GM12872 (cell line): Measurements from ENCODE around the gene SLC25A19.

Experiments used
- TF ChIP-seq, protein P1 (sequence below): IDR thresholded peaks from 3 replicates; pipeline ENCODE4 v1.5.1; 2011; ENCODE audit warnings: low read depth, mild to moderate bottlenecking, low read length, moderate library complexity; ENCODE audit not compliant: insufficient read depth

Gene SLC25A19

DNA sequence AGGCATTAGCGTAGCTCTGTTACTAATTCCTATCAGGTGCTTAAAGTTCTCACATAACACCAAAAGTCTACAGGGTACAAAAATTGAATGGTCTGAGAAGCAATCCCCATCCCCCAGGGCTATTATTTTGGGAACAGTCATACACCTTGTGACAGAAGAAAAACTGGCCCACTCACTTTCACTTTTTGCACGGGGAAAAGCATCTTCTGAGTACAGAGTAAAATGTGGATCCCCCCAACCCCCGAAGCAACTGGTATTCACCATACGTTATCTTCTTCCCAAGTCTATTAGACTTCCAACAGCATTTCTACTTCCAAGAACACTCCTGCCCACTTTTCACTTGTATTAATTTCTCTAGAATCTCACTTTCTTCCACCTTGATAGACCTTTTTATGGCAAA lies 39.7 kb downstream of the SLC25A19 start:
- TF ChIP-seq, protein P1, sequence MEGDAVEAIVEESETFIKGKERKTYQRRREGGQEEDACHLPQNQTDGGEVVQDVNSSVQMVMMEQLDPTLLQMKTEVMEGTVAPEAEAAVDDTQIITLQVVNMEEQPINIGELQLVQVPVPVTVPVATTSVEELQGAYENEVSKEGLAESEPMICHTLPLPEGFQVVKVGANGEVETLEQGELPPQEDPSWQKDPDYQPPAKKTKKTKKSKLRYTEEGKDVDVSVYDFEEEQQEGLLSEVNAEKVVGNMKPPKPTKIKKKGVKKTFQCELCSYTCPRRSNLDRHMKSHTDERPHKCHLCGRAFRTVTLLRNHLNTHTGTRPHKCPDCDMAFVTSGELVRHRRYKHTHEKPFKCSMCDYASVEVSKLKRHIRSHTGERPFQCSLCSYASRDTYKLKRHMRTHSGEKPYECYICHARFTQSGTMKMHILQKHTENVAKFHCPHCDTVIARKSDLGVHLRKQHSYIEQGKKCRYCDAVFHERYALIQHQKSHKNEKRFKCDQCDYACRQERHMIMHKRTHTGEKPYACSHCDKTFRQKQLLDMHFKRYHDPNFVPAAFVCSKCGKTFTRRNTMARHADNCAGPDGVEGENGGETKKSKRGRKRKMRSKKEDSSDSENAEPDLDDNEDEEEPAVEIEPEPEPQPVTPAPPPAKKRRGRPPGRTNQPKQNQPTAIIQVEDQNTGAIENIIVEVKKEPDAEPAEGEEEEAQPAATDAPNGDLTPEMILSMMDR: no peak

DNA sequence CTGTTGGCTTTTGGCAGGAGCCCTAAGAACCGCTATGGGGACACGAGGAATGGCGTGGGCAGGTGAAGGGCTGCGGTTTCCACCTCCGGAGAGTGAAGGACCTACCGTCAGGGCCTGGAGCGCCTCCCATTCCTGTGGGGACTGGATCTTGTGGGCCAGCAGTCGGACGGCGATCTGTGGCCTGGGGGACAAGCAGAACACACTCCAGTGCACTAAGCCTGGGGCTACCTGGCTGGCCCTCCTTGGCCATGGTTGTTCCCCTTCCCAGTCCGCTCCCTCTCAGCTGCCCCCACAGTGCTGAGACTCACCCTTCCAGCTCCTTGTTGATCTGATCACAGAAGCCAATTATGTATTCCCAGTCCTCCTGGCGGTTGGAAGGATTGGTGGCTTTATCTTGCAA lies 42.8 kb downstream of the SLC25A19 start:
- TF ChIP-seq, protein P1: no peak

DNA sequence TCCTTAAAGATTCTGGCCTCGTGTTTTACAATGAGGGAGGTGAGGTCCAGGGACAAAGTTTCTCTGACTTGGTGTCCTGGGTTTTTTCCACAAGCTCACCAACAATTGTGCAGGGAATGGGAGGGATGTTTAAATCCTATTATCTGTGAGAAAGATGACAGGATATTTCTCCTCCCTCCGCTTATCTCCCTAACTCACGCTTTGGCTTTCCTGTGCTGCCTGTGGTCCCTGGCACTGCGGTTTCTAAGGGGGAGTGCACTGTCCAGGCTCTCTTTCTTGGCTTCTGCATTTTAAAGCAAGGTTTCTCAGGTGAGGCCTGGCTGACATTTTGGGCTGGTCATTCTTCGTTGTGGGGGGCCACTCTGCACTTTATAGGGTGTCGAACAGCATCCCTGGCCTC lies 44.2 kb downstream of the SLC25A19 start:
- TF ChIP-seq, protein P1: no peak

DNA sequence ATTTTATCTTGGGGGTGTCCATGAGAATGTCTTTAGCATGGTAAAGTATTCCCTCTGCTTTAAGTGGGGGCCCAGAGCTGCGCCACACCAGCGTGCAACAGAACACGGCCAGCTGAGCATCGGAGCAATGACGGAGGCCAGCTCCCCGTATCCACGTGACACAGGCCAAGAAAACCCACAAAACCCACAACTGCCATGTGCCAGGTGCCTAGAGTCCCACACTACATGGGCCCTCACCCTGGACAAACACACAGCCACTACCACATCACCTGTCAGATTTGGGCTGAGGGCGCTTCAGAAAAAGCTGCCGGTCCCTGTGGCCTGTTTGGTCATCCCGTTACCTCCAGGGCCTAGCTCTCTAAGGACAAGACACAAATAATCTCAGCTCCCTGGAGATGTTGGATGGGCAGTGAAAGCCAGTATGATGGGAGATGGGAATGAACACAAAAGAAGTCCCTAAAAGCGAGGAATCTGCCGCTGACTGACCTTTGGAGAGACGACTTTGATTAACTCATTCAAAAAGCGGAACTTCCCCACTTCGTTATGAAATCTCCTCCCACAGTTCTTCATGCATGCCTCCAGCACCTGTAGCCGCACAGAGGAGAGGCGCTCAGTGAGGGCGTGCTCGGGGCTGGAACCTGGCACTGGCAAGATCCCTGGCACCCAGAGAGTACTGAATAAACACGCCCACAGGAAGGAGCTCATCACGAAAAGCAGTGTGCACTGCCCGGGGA lies 44.9 kb downstream of the SLC25A19 start:
- TF ChIP-seq, protein P1: no peak

DNA sequence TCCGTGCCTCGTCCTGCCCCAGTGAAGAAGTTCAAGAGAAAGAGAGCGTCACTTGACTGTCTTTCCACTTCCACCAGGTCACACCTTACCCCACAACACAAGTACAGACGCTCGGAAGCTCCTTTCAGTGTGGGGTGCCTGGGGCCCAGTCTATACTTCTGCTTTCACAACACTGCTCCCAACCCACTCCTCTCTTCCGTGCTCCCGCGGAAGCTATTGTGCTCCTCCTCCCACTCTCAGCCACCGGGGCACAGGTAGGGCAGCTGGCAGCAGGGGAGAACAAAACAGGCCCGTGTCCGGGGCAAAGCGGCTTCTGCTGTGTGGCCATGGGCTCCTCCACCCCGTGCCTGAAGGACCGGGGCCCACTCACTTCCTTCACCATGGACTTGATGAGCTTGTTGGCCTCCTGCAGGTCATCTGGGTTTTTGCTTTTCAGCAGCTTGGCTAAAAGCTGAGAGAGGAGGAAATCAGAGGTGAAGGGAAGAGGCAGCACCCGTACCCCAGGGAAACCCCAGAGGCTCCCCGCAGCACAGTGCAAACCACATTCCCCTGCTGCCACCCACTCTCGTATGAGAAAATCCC lies 46.7 kb downstream of the SLC25A19 start:
- TF ChIP-seq, protein P1: no peak; the same call in 2 of the 3 replicates

DNA sequence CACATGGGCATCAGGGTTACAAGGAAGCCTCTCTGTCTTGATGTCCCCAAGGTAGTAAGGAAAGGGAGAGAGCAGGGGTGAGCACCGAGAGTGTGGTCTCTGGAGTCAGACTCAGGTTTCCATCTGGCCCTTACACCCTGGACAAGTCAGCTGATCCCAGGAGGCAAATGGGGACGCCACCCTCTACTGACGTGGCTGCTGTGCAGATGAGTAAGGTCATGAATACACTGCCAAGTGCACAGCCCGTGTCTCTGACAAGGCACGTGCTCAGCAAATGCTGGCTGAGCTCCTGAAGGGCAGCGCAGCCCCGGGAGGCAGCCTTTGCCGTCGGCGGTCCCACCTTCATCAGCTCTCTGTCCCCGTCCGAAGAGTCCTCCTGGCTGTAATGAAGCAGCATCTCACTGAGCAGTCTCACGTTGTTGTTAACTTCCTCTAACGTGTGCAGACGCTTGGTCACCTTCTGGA lies 47.2 kb downstream of the SLC25A19 start:
- TF ChIP-seq, protein P1: no peak

DNA sequence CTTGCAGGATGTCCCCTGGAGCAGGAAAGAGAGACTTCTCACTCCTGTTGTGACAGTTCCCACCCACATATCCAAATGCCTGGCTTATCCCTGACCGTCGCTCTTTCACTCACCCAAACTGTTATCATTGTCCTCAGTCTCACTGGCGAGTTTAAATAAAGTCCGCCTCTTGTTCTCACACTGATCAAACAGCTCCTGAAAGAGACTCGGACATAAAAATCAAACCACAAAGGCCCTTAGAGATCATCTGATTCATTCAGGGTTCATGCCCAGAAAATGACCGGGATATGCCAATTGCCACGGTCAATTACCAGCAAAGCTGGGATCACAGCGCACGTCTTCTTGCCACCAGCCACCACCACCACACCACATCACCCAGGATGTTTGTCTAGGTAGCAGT lies 47.7 kb downstream of the SLC25A19 start:
- TF ChIP-seq, protein P1: no peak
